Head of caudate nucleus (tissue), 42 donors: ENCODE measurements around the gene VAV3.
"Not testable (repeated sequence)": the region's sequence is repeated elsewhere in the genome, so short reads cannot be mapped to it uniquely, and the experiment has no call there.

Source experiments
- DNase-seq, 42 donors: peaks; one replicate each; pipeline versions ENCODE4 v3.0.0 to v3.0.0-alpha.2; 2020 to 2021; ENCODE audit warnings: mixed read lengths in 7 of 42
- intact Hi-C: fragments of 100-400 bp; cut with DNase I; formaldehyde crosslinking; loops from one replicate; pipeline ENCODE4 v1.15.0; 2022

The VAV3 gene

GRCh38 chr1:107965110-107965991 is at the start of gene VAV3:
Gene VAV3, minus strand, starts transcription at chr1:107965180. Its CDS starts 311 bp downstream, at chr1:107964869.
- peak; percentile 34 to 85 (median 70) for DNase-seq
- intact Hi-C loops = no loop called here

- DNase-seq = no peak
- intact Hi-C loops = no loop called here
These were observed 47.6 kb upstream of the VAV3 start for GRCh38 chr1:108012553-108012952.

GRCh38 chr1:108011295-108011694 is 46.3 kb upstream of the VAV3 start:
- DNase-seq = no peak
- intact Hi-C loops = no loop called here

- intact Hi-C loops = no loop called here
- no peak for DNase-seq
These were observed 45.6 kb upstream of the VAV3 start for GRCh38 chr1:108010581-108010980.

- intact Hi-C loops = no loop called here
- no peak for DNase-seq
These were observed 44.7 kb upstream of the VAV3 start for GRCh38 chr1:108009603-108010195.

GRCh38 chr1:108007531-108007930 is 42.6 kb upstream of the VAV3 start:
- intact Hi-C loops = no loop called here
- no peak for DNase-seq

- DNase-seq = no peak
- intact Hi-C loops = no loop called here
These were observed 42.1 kb upstream of the VAV3 start for GRCh38 chr1:108007070-108007469.

GRCh38 chr1:108004919-108005318 is 39.9 kb upstream of the VAV3 start:
- DNase-seq, intact Hi-C loops: not testable (repeated sequence)

- intact Hi-C loops = no loop called here
These were observed 35.7 kb upstream of the VAV3 start for GRCh38 chr1:108000620-108001111.

GRCh38 chr1:108000184-108000583 is 35.2 kb upstream of the VAV3 start:
- no peak for DNase-seq
- intact Hi-C loops = no loop called here

More at GRCh38 chr1:108000620-108001111, 35.7 kb upstream of the VAV3 start:
- DNase-seq = peak in 3 of 42 donors; percentile 4 to 33 (median 5)

- no peak for DNase-seq
- intact Hi-C loops = no loop called here
These were observed 32.9 kb upstream of the VAV3 start for GRCh38 chr1:107997866-107998265.

- peak in 26 of 42 donors; percentile 4 to 69 (median 28) for DNase-seq
- intact Hi-C loops = no loop called here
These were observed 28.9 kb upstream of the VAV3 start for GRCh38 chr1:107993920-107994319.

- intact Hi-C loops = no loop called here
- no peak for DNase-seq
These were observed 27.4 kb upstream of the VAV3 start for GRCh38 chr1:107992347-107992746.

GRCh38 chr1:107991371-107992066 is 26.5 kb upstream of the VAV3 start:
- intact Hi-C loops = no loop called here
- DNase-seq = no peak

GRCh38 chr1:107990606-107991005 is 25.6 kb upstream of the VAV3 start:
- DNase-seq = no peak
- intact Hi-C loops = no loop called here

GRCh38 chr1:107981277-107981676 is 16.3 kb upstream of the VAV3 start:
- no peak for DNase-seq

GRCh38 chr1:107979926-107980325 is 14.9 kb upstream of the VAV3 start:
- no peak for DNase-seq
- intact Hi-C loops = no loop called here

More at GRCh38 chr1:107981277-107981676, 16.3 kb upstream of the VAV3 start:
- intact Hi-C loops = no loop called here

GRCh38 chr1:107979088-107979487 is 14.1 kb upstream of the VAV3 start:
- intact Hi-C loops = no loop called here
- no peak for DNase-seq

GRCh38 chr1:107976836-107977235 is 11.9 kb upstream of the VAV3 start:
- DNase-seq = no peak
- intact Hi-C loops = no loop called here

GRCh38 chr1:107976431-107976830 is 11.5 kb upstream of the VAV3 start:
- peak in 24 of 42 donors; percentile 6 to 68 (median 30) for DNase-seq
- intact Hi-C loops = no loop called here
